HEK293 (cell line): ENCODE measurements around the gene INPP1.
A peak's percentile ranks its signal among the peaks of the same experiment; 100 is the strongest.

ENCODE experiments used
- CTCF ChIA-PET: fragments of 350-600 bp; formaldehyde crosslinking; extraction: SDS; loops from one replicate; lab custom pipeline; 2021; ENCODE audit warnings: antibody characterized with exemption; lab: Yijun Ruan, JAX
- POLR2A ChIA-PET: fragments of 300-600 bp; formaldehyde crosslinking; extraction: SDS; loops from one replicate; lab custom pipeline; 2020; ENCODE audit warnings: antibody characterized with exemption, inconsistent platforms; lab: Yijun Ruan, JAX
- H3K27ac ChIP-seq: fragments of 200-500 bp; sonication (Bioruptor generic); 2 replicates; pipeline ENCODE4 v1.5.1; 2014; ENCODE audit warnings: low read depth, low read length, control low read depth, inconsistent platforms; ENCODE audit errors: extremely low read depth
- H3K36me3 ChIP-seq, 2 experiments: fragments of 200-500 bp in 1 of 2; sonication (Bioruptor generic) in 1 of 2; 1 replicate in 1 of 2; 2 replicates in 1 of 2; pipeline ENCODE4 v1.5.1; 2014 to 2017; ENCODE audit warnings: inconsistent platforms in 2 of 2, low read length in 2 of 2; ENCODE audit not compliant: control insufficient read depth in 2 of 2, insufficient read depth in 1 of 2
- H3K4me1 ChIP-seq: fragments of 200-500 bp; sonication (Bioruptor generic); 2 replicates; pipeline ENCODE4 v1.5.1; 2014; ENCODE audit warnings: mild to moderate bottlenecking, low read length, inconsistent platforms; ENCODE audit not compliant: control insufficient read depth, insufficient read depth
- H3K4me3 ChIP-seq: 2 replicates; pipeline ENCODE4 v1.5.1; 2011; ENCODE audit warnings: low read depth, mild to moderate bottlenecking, control low read depth, low read length, moderate library complexity
- H3K9me3 ChIP-seq: fragments of 200-500 bp; sonication (Bioruptor generic); 2 replicates; pipeline ENCODE4 v1.5.1; 2014; ENCODE audit warnings: low read depth, low read length, inconsistent platforms; ENCODE audit not compliant: control insufficient read depth, insufficient read depth
- IKZF3 ChIP-seq: fragments of 450-650 bp; IDR thresholded peaks from 2 replicates; pipeline ENCODE4 v1.5.0; 2018; ENCODE audit warnings: missing biosample characterization, mild to moderate bottlenecking, missing genetic modification characterization, moderate library complexity
- SP7 ChIP-seq: fragments of 450-650 bp; formaldehyde crosslinking; IDR thresholded peaks from 2 replicates; pipeline ENCODE4 v1.5.1; 2016; ENCODE audit warnings: missing biosample characterization, missing genetic modification characterization
- ZBTB17 ChIP-seq: fragments of 450-650 bp; formaldehyde crosslinking; IDR thresholded peaks from 2 replicates; pipeline ENCODE4 v1.5.1; 2016; ENCODE audit warnings: missing biosample characterization, missing genetic modification characterization
- ZBTB8A ChIP-seq: fragments of 450-650 bp; formaldehyde crosslinking; IDR thresholded peaks from 2 replicates; pipeline ENCODE4 v1.5.1; 2016; ENCODE audit warnings: missing biosample characterization, missing genetic modification characterization
- ZIC2 ChIP-seq: fragments of 450-650 bp; formaldehyde crosslinking; IDR thresholded peaks from 2 replicates; pipeline ENCODE4 v1.5.1; 2016; ENCODE audit warnings: missing biosample characterization, missing genetic modification characterization
- ZNF112 ChIP-seq: fragments of 450-650 bp; formaldehyde crosslinking; IDR thresholded peaks from 2 replicates; pipeline ENCODE4 v1.5.0; 2017; ENCODE audit warnings: missing biosample characterization, missing genetic modification characterization
- ZNF133 ChIP-seq: fragments of 450-650 bp; formaldehyde crosslinking; IDR thresholded peaks from 2 replicates; pipeline ENCODE4 v1.5.1; 2016; ENCODE audit warnings: missing biosample characterization, missing genetic modification characterization
- ZNF214 ChIP-seq: fragments of 450-650 bp; formaldehyde crosslinking; IDR thresholded peaks from 2 replicates; pipeline ENCODE4 v1.5.1; 2017; ENCODE audit warnings: missing biosample characterization, mild to moderate bottlenecking, missing genetic modification characterization, borderline replicate concordance
- ZNF501 ChIP-seq: fragments of 450-650 bp; formaldehyde crosslinking; IDR thresholded peaks from 2 replicates; pipeline ENCODE4 v1.5.1; 2016; ENCODE audit warnings: missing biosample characterization, missing genetic modification characterization
- ZNF561 ChIP-seq: fragments of 450-650 bp; IDR thresholded peaks from 2 replicates; pipeline ENCODE4 v1.5.1; 2018; ENCODE audit warnings: missing biosample characterization, missing genetic modification characterization, borderline replicate concordance
- ZNF626 ChIP-seq: fragments of 450-650 bp; sonication (Bioruptor Pico); formaldehyde crosslinking; IDR thresholded peaks from 2 replicates; pipeline ENCODE4 v1.5.1; 2018; ENCODE audit warnings: missing biosample characterization, missing genetic modification characterization, inconsistent platforms
- ZNF660 ChIP-seq: fragments of 450-650 bp; IDR thresholded peaks from 2 replicates; pipeline ENCODE4 v1.5.1; 2018; ENCODE audit warnings: missing biosample characterization, mild to moderate bottlenecking, missing genetic modification characterization
- ZNF664 ChIP-seq: fragments of 450-650 bp; formaldehyde crosslinking; IDR thresholded peaks from 2 replicates; pipeline ENCODE4 v1.5.1; 2016; ENCODE audit warnings: missing biosample characterization, missing genetic modification characterization
- ZNF677 ChIP-seq: fragments of 450-650 bp; IDR thresholded peaks from 2 replicates; pipeline ENCODE4 v1.5.0; 2018; ENCODE audit warnings: missing biosample characterization, mild to moderate bottlenecking, missing genetic modification characterization, moderate library complexity
- ZSCAN30 ChIP-seq: fragments of 450-650 bp; IDR thresholded peaks from 2 replicates; pipeline ENCODE4 v1.5.1; 2018; ENCODE audit warnings: missing biosample characterization, mild to moderate bottlenecking, missing genetic modification characterization, moderate library complexity
- TF ChIP-seq, protein P1 (sequence below): fragments of 450-650 bp; formaldehyde crosslinking; optimal IDR thresholded peaks from 2 replicates; pipeline ENCODE3; 2016; ENCODE audit warnings: missing biosample characterization, mild to moderate bottlenecking, missing genetic modification characterization
- TF ChIP-seq, protein P2 (sequence below): fragments of 450-650 bp; formaldehyde crosslinking; IDR thresholded peaks from 2 replicates; pipeline ENCODE4 v1.5.1; 2016; ENCODE audit warnings: missing biosample characterization, missing genetic modification characterization
- TF ChIP-seq, protein P3 (sequence below): fragments of 450-650 bp; formaldehyde crosslinking; IDR thresholded peaks from 2 replicates; pipeline ENCODE4 v1.5.1; 2016; ENCODE audit warnings: missing biosample characterization, missing genetic modification characterization, low read depth
- TF ChIP-seq, protein P4 (sequence below): fragments of 450-650 bp; formaldehyde crosslinking; IDR thresholded peaks from 2 replicates; pipeline ENCODE4 v1.5.1; 2016; ENCODE audit warnings: missing biosample characterization, missing genetic modification characterization
- TF ChIP-seq, protein P5 (sequence below): fragments of 450-650 bp; IDR thresholded peaks from 2 replicates; pipeline ENCODE4 v1.5.1; 2018; ENCODE audit warnings: missing biosample characterization, missing genetic modification characterization
- TF ChIP-seq, protein P6 (sequence below): fragments of 450-650 bp; formaldehyde crosslinking; IDR thresholded peaks from 2 replicates; pipeline ENCODE4 v1.5.1; 2016; ENCODE audit warnings: missing biosample characterization, missing genetic modification characterization
- TF ChIP-seq, protein P7 (sequence below): fragments of 450-650 bp; formaldehyde crosslinking; IDR thresholded peaks from 2 replicates; pipeline ENCODE4 v1.5.1; 2016; ENCODE audit warnings: missing biosample characterization, missing genetic modification characterization

Gene INPP1, protein sequence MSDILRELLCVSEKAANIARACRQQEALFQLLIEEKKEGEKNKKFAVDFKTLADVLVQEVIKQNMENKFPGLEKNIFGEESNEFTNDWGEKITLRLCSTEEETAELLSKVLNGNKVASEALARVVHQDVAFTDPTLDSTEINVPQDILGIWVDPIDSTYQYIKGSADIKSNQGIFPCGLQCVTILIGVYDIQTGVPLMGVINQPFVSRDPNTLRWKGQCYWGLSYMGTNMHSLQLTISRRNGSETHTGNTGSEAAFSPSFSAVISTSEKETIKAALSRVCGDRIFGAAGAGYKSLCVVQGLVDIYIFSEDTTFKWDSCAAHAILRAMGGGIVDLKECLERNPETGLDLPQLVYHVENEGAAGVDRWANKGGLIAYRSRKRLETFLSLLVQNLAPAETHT

DNA sequence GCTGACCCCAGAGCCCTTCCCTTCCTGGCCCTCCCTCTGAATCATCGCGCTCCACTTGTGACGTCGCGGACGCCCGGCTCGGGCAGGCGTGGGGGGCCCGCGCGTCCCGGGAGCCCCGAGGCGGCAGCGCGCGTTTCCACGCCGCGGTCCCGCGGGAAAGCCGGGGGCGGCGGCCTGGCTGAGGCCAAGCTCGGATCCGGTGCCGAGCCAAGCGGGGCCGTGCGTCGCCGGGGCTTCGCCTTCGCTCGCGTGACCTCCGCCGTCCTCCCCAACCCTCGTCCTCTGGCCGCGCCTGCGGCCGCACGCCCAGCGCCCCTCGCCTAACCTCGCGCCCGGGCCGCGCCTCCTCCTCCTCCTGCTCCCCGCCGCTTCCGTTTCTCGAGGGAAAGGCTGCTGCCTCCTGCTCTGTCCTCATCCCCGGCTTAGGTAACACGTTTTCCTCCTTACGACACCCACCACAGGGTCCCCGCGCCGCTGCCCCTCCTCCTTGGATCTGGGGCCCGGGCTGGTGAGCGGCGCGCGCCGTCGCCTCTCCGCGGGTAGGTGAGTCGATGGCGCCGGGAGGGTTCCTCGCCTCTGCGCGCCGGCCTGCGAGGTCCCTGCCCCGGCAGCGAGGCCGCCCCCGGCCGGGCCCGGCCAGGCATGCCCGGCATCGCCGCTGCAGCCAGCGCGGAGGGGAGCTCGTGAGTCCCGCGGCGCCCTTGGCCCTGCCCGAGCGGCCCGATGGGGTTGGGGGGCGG lies at the start of gene INPP1:
Gene INPP1 (plus strand): TSS at position 54 of the 740 bp plus-strand sequence. CDS start 16,514 bp downstream, outside the sequence.
- Histone ChIP-seq H3K27ac (peak within 1 kb of the TSS; percentile 89), H3K9me3 (no peaks in the 10 kb centered on the region), H3K36me3 (peaks cover 0 to 6% of the 10 kb centered on the region in 2 experiments; a peak in 1 of 3 replicates), H3K4me1 (0 out of 2 replicates have a peak, but pooled peaks cover 6% of the 10 kb centered on the region), H3K4me3 (peak within 1 kb of the TSS; percentile 60)
- CTCF ChIA-PET = interaction anchor here (0.6 to 1.4 kb wide), 6 partner anchors 10 to 306 kb away, joined by 3 to 11 read pairs (median 4); partner anchors contain the start of gene HIBCH
- POLR2A ChIA-PET = interaction anchor here (0.6 to 1.9 kb wide), 2 partner anchors 12 to 24 kb away, joined by 4 to 11 read pairs; partner anchors contain the start of gene HIBCH
- TF ChIP-seq ZNF660 (tag by site-specific recombination) (0 out of 2 replicates have a peak, but pooled peaks have one; percentile 29), IKZF3 (tag by site-specific recombination) (0 out of 2 replicates have a peak, but pooled peaks have one; percentile 28), ZNF112 (tag by site-specific recombination) (no peak), ZBTB17 (0 out of 2 replicates have a peak, but pooled peaks have one; percentile 34), ZSCAN30 (tag by site-specific recombination) (peak; percentile 55; the same call in 1 of the 2 replicates), ZBTB8A (peak; percentile 93), ZIC2 (tag by site-specific recombination) (0 out of 2 replicates have a peak, but pooled peaks have one; percentile 26), SP7 (peak; percentile 44; the same call in 1 of the 2 replicates), ZNF626 (tag by site-specific recombination) (no peak), ZNF677 (tag by site-specific recombination) (0 out of 2 replicates have a peak, but pooled peaks have one; percentile 10), ZNF133 (no peak), ZNF214 (no peak), ZNF664 (tag by site-specific recombination) (no peak), ZNF501 (tag by site-specific recombination) (no peak), ZNF561 (tag by site-specific recombination) (0 out of 2 replicates have a peak, but pooled peaks have one; percentile 30)
- TF ChIP-seq, protein P1, sequence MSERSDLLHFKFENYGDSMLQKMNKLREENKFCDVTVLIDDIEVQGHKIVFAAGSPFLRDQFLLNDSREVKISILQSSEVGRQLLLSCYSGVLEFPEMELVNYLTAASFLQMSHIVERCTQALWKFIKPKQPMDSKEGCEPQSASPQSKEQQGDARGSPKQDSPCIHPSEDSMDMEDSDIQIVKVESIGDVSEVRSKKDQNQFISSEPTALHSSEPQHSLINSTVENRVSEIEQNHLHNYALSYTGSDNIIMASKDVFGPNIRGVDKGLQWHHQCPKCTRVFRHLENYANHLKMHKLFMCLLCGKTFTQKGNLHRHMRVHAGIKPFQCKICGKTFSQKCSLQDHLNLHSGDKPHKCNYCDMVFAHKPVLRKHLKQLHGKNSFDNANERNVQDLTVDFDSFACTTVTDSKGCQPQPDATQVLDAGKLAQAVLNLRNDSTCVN (tag by site-specific recombination) = peak; percentile 97
- TF ChIP-seq, protein P2, sequence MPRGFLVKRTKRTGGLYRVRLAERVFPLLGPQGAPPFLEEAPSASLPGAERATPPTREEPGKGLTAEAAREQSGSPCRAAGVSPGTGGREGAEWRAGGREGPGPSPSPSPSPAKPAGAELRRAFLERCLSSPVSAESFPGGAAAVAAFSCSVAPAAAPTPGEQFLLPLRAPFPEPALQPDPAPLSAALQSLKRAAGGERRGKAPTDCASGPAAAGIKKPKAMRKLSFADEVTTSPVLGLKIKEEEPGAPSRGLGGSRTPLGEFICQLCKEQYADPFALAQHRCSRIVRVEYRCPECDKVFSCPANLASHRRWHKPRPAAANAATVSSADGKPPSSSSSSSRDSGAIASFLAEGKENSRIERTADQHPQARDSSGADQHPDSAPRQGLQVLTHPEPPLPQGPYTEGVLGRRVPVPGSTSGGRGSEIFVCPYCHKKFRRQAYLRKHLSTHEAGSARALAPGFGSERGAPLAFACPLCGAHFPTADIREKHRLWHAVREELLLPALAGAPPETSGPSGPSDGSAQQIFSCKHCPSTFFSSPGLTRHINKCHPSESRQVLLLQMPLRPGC (tag by site-specific recombination) = no peak
- TF ChIP-seq, protein P3, sequence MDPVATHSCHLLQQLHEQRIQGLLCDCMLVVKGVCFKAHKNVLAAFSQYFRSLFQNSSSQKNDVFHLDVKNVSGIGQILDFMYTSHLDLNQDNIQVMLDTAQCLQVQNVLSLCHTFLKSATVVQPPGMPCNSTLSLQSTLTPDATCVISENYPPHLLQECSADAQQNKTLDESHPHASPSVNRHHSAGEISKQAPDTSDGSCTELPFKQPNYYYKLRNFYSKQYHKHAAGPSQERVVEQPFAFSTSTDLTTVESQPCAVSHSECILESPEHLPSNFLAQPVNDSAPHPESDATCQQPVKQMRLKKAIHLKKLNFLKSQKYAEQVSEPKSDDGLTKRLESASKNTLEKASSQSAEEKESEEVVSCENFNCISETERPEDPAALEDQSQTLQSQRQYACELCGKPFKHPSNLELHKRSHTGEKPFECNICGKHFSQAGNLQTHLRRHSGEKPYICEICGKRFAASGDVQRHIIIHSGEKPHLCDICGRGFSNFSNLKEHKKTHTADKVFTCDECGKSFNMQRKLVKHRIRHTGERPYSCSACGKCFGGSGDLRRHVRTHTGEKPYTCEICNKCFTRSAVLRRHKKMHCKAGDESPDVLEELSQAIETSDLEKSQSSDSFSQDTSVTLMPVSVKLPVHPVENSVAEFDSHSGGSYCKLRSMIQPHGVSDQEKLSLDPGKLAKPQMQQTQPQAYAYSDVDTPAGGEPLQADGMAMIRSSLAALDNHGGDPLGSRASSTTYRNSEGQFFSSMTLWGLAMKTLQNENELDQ = no peak
- TF ChIP-seq, protein P4, sequence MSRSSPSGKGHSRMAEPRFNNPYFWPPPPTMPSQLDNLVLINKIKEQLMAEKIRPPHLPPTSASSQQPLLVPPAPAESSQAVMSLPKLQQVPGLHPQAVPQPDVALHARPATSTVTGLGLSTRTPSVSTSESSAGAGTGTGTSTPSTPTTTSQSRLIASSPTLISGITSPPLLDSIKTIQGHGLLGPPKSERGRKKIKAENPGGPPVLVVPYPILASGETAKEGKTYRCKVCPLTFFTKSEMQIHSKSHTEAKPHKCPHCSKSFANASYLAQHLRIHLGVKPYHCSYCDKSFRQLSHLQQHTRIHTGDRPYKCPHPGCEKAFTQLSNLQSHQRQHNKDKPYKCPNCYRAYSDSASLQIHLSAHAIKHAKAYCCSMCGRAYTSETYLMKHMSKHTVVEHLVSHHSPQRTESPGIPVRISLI (tag by site-specific recombination) = no peak
- TF ChIP-seq, protein P5, sequence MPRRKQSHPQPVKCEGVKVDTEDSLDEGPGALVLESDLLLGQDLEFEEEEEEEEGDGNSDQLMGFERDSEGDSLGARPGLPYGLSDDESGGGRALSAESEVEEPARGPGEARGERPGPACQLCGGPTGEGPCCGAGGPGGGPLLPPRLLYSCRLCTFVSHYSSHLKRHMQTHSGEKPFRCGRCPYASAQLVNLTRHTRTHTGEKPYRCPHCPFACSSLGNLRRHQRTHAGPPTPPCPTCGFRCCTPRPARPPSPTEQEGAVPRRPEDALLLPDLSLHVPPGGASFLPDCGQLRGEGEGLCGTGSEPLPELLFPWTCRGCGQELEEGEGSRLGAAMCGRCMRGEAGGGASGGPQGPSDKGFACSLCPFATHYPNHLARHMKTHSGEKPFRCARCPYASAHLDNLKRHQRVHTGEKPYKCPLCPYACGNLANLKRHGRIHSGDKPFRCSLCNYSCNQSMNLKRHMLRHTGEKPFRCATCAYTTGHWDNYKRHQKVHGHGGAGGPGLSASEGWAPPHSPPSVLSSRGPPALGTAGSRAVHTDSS = 0 out of 2 replicates have a peak, but pooled peaks have one; percentile 21
- TF ChIP-seq, protein P6, sequence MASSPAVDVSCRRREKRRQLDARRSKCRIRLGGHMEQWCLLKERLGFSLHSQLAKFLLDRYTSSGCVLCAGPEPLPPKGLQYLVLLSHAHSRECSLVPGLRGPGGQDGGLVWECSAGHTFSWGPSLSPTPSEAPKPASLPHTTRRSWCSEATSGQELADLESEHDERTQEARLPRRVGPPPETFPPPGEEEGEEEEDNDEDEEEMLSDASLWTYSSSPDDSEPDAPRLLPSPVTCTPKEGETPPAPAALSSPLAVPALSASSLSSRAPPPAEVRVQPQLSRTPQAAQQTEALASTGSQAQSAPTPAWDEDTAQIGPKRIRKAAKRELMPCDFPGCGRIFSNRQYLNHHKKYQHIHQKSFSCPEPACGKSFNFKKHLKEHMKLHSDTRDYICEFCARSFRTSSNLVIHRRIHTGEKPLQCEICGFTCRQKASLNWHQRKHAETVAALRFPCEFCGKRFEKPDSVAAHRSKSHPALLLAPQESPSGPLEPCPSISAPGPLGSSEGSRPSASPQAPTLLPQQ (tag by site-specific recombination) = peak; percentile 33; the same call in 1 of the 2 replicates
- TF ChIP-seq, protein P7, sequence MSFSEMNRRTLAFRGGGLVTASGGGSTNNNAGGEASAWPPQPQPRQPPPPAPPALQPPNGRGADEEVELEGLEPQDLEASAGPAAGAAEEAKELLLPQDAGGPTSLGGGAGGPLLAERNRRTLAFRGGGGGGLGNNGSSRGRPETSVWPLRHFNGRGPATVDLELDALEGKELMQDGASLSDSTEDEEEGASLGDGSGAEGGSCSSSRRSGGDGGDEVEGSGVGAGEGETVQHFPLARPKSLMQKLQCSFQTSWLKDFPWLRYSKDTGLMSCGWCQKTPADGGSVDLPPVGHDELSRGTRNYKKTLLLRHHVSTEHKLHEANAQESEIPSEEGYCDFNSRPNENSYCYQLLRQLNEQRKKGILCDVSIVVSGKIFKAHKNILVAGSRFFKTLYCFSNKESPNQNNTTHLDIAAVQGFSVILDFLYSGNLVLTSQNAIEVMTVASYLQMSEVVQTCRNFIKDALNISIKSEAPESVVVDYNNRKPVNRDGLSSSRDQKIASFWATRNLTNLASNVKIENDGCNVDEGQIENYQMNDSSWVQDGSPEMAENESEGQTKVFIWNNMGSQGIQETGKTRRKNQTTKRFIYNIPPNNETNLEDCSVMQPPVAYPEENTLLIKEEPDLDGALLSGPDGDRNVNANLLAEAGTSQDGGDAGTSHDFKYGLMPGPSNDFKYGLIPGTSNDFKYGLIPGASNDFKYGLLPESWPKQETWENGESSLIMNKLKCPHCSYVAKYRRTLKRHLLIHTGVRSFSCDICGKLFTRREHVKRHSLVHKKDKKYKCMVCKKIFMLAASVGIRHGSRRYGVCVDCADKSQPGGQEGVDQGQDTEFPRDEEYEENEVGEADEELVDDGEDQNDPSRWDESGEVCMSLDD = peak; percentile 61; the same call in 1 of the 2 replicates
